ENCODE results near the gene PCP2. TPM values are rescaled to one million over a fixed set of nuclear protein-coding genes. Genes with fewer than 3 reads are reported as not detected.
A peak's percentile ranks its signal among the peaks of the same experiment; 100 is the strongest.

Gene PCP2
- total and polyA plus RNA-seq, 2 of the 13 experiments (the other 11 are each of a cell fraction or from before 2014, with no cell fraction given), result 0.62 TPM; not detected in 1

- TF ChIP-seq DNMT3B (CRISPR knock-in tag; conservative IDR thresholded peaks at IDR 0.05) (no peak), ZSCAN30 (CRISPR knock-in tag; IDR thresholded peaks at IDR 0.05) (no peak), GFI1 (CRISPR knock-in tag; IDR thresholded peaks at IDR 0.05; ENCODE audit: borderline replicate concordance) (peak; percentile 33; the same call in 1 of the 2 replicates), ZNF773 (CRISPR knock-in tag; IDR thresholded peaks at IDR 0.05; ENCODE audit: borderline replicate concordance) (no peak), SAFB2 (CRISPR knock-in tag; IDR thresholded peaks at IDR 0.05; ENCODE audit: borderline replicate concordance, low read depth) (no peak), SNAPC2 (CRISPR knock-in tag; IDR thresholded peaks at IDR 0.05) (no peak), PAF1 (CRISPR knock-in tag; IDR thresholded peaks at IDR 0.05) (no peak), ZNF280D (CRISPR knock-in tag; IDR thresholded peaks at IDR 0.05) (0 out of 2 replicates have a peak, but pooled peaks have one; percentile 58), ZNF431 (CRISPR knock-in tag; IDR thresholded peaks at IDR 0.05; ENCODE audit: borderline replicate concordance, low read depth) (no peak), ATF7 (IDR thresholded peaks at IDR 0.05) (no peak), ATF7 (CRISPR knock-in tag; IDR thresholded peaks at IDR 0.05) (no peak), ZNF740 (CRISPR knock-in tag; IDR thresholded peaks at IDR 0.05) (no peak), ZNF34 (CRISPR knock-in tag; IDR thresholded peaks at IDR 0.05; ENCODE audit: borderline replicate concordance) (no peak), ZNF569 (CRISPR knock-in tag; IDR thresholded peaks at IDR 0.05; ENCODE audit: borderline replicate concordance) (no peak), KLF11 (CRISPR knock-in tag; IDR thresholded peaks at IDR 0.05) (no peak), PAX8 (CRISPR knock-in tag; IDR thresholded peaks at IDR 0.05; ENCODE audit: borderline replicate concordance) (no peak), AKNA (CRISPR knock-in tag; IDR thresholded peaks at IDR 0.05; ENCODE audit: borderline replicate concordance) (no peak), TBP (CRISPR knock-in tag; IDR thresholded peaks at IDR 0.05) (no peak), CREBL2 (CRISPR knock-in tag; IDR thresholded peaks at IDR 0.05; ENCODE audit: borderline replicate concordance) (no peak), GABPA (IDR thresholded peaks at IDR 0.05; ENCODE audit: low read depth, low read length) (no peak), GABPA (CRISPR knock-in tag; IDR thresholded peaks at IDR 0.05; ENCODE audit: low read depth) (no peak), ATF7-NPFF (CRISPR knock-in tag; IDR thresholded peaks at IDR 0.05; ENCODE audit: low read depth) (no peak)
Observed at GRCh38 chr19:7681340-7682174, 48.0 kb upstream of the PCP2 start (continued).
